ENCODE data around the gene ZSCAN29. TPM values are rescaled to one million over a fixed set of nuclear protein-coding genes. Genes with fewer than 3 reads are reported as not detected.

Gene ZSCAN29
- total RNA-seq, 4 donors from 2014 or later = 11.1 to 30.4 (median 19.1) TPM

DNA sequence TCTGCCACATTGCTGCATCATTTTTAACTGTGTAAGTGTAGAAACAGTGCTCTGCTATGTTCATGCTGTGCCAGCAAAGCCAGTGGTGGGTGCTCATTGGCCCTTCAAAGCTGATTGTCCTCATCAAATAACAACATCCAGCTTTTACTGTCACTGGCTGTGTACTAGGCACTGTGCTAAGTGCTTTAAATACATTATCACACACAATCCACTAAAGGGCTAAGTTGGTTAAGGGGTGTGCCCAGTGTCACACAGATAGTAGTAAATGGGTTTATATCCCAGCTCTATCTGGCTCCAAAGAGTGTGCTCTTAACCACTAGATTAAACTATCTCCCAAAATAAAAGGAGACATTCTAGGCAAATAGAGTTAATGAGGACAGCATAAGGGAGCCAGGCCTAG is 7.8 kb upstream of the ZSCAN29 start:
- no peak overlapping the region for H3K27ac ChIP-seq
- H3K27me3 ChIP-seq = no peaks in the 10 kb centered on the region
- no peak for TF ChIP-seq POLR2A (IDR thresholded peaks at IDR 0.05)
- TF ChIP-seq, protein P1, sequence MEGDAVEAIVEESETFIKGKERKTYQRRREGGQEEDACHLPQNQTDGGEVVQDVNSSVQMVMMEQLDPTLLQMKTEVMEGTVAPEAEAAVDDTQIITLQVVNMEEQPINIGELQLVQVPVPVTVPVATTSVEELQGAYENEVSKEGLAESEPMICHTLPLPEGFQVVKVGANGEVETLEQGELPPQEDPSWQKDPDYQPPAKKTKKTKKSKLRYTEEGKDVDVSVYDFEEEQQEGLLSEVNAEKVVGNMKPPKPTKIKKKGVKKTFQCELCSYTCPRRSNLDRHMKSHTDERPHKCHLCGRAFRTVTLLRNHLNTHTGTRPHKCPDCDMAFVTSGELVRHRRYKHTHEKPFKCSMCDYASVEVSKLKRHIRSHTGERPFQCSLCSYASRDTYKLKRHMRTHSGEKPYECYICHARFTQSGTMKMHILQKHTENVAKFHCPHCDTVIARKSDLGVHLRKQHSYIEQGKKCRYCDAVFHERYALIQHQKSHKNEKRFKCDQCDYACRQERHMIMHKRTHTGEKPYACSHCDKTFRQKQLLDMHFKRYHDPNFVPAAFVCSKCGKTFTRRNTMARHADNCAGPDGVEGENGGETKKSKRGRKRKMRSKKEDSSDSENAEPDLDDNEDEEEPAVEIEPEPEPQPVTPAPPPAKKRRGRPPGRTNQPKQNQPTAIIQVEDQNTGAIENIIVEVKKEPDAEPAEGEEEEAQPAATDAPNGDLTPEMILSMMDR (IDR thresholded peaks at IDR 0.05) = no peak
- intact Hi-C loops (cut with DNase I) = no loop called here
- peaks cover 0 to 73% (median 0%) of the 10 kb centered on the region in 3 donors for H3K36me3 ChIP-seq
- H3K4me1 ChIP-seq = no peaks in the 10 kb centered on the region
- DNase-seq = no peak
- H3K9me3 ChIP-seq = no peaks in the 10 kb centered on the region
- H3K4me3 ChIP-seq = no peak overlapping the region

- Histone ChIP-seq H3K4me3 (no peak overlapping the region), H3K27me3 (no peaks in the 10 kb centered on the region), H3K36me3 (peaks cover 0 to 49% (median 0%) of the 10 kb centered on the region in 3 donors), H3K4me1 (peaks cover 6 to 16% (median 8%) of the 10 kb centered on the region in 3 donors), H3K27ac (no peak overlapping the region), H3K9me3 (no peaks in the 10 kb centered on the region)
- TF ChIP-seq, protein P1 (IDR thresholded peaks at IDR 0.05) = peak; percentile 25 to 58 (median 42)
- TF ChIP-seq POLR2A (IDR thresholded peaks at IDR 0.05) = no peak
- intact Hi-C loops (cut with DNase I) = no loop called here
- DNase-seq = no peak
- 77 to 83% methylated on average over 13 of the region's 13 CpGs for WGBS, 2 donors
These were observed 5.3 kb upstream of the ZSCAN29 start for GRCh38 chr15:43376017-43376705.

DNA sequence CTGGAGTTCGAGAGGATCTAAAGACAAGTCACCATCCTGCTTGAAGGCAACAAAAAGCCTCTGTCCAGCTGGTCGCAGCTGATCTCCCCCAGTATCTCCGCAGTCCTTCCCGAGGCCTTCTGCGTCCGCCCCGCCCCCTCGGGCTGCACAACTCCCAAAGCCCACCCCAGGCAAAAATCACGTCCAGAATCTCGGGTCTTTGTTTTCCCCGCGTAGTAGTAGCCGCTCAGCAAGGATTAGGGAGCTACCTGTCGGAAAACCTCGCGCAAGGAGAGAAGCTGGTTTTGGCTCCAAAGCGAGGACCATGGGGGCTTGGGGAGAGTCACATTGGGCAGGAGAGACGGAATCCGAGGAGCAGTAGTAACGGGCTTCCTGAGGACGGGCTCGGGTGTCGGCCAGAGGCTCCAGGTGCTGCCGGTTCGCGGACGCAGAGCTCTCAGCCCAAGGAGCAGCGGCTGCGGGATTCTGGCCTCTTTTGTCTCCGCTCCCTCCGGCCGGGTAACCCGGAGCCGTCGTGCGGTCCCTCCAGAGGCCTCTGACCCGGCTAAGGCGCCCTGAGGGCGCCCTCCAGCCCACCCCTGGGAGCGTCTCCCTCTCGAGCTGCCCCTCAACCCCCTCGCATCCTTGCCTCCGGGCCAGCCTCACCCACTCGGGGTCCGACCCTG is 401 bp downstream of the ZSCAN29 start:
- H3K9me3 ChIP-seq = peaks cover 0 to 6% (median 0%) of the 10 kb centered on the region in 3 donors
- DNase-seq = no peak
- peaks cover 0 to 28% (median 9%) of the 10 kb centered on the region in 3 donors for H3K36me3 ChIP-seq
- TF ChIP-seq, protein P1 (IDR thresholded peaks at IDR 0.05) = no peak
- no peak for TF ChIP-seq POLR2A (IDR thresholded peaks at IDR 0.05)
- peak overlapping the region; percentile 79 to 95 (median 89) for H3K4me3 ChIP-seq
- H3K27me3 ChIP-seq = no peaks in the 10 kb centered on the region
- intact Hi-C loops (cut with DNase I) = no loop called here
- H3K27ac ChIP-seq = peak overlapping the region; percentile 78 to 90 (median 83)
- peaks cover 15 to 46% (median 21%) of the 10 kb centered on the region in 3 donors for H3K4me1 ChIP-seq
- WGBS, 2 donors = 0 to 4% methylated on average over 5 to 26 of the region's 45 CpGs

- no peak for TF ChIP-seq POLR2A (IDR thresholded peaks at IDR 0.05)
- TF ChIP-seq, protein P1 (IDR thresholded peaks at IDR 0.05) = no peak
- peaks cover 13 to 92% (median 43%) of the 10 kb centered on the region in 3 donors for H3K36me3 ChIP-seq
- no peaks in the 10 kb centered on the region for H3K27me3 ChIP-seq
- H3K27ac ChIP-seq = no peak overlapping the region
- WGBS, 2 donors = 95 to 97% methylated on average over 7 of the region's 7 CpGs
- H3K4me1 ChIP-seq = no peaks in the 10 kb centered on the region
- no peak for DNase-seq
- peak overlapping the region in 1 of 4 donors; percentile 26 for H3K4me3 ChIP-seq
- peaks cover 6 to 63% (median 40%) of the 10 kb centered on the region in 3 donors for H3K9me3 ChIP-seq
- intact Hi-C loops (cut with DNase I) = no loop called here
These were observed 9.4 kb downstream of the ZSCAN29 start for GRCh38 chr15:43361313-43361903.

GRCh38 chr15:43360821-43361220 is 10.0 kb downstream of the ZSCAN29 start:
- no peak for DNase-seq
- intact Hi-C loops (cut with DNase I) = no loop called here
- H3K4me1 ChIP-seq = no peaks in the 10 kb centered on the region
- peaks cover 13 to 86% (median 37%) of the 10 kb centered on the region in 3 donors for H3K36me3 ChIP-seq
- H3K27ac ChIP-seq = no peak overlapping the region
- peak overlapping the region in 1 of 4 donors; percentile 26 for H3K4me3 ChIP-seq
- H3K27me3 ChIP-seq = no peaks in the 10 kb centered on the region
- peaks cover 6 to 59% (median 40%) of the 10 kb centered on the region in 3 donors for H3K9me3 ChIP-seq
- WGBS, 2 donors = 96 to 100% methylated on average over 4 of the region's 4 CpGs
- no peak for TF ChIP-seq POLR2A (IDR thresholded peaks at IDR 0.05)
- TF ChIP-seq, protein P1 (IDR thresholded peaks at IDR 0.05) = no peak
